Spleen (tissue), 11 donors: ENCODE results near the gene PCBD2. TPM values are rescaled to one million over a fixed set of nuclear protein-coding genes. Genes with fewer than 3 reads are reported as not detected.

Experiments used
- DNase-seq: peaks from one replicate; pipeline ENCODE4 v3.0.0-alpha.2; 2020
- H3K27ac ChIP-seq, 8 donors: fragments of 200-600 bp; sonication (generic) in 7 of 8; 1 replicate in 4 of 8; 2 replicates in 4 of 8; pipeline versions ENCODE4 v1.5.0 to v1.8.0; 2016 to 2021; ENCODE audit warnings: inconsistent platforms in 4 of 8, mild to moderate bottlenecking in 4 of 8, moderate library complexity in 1 of 8
- H3K27me3 ChIP-seq, 7 donors: fragments of 200-600 bp; sonication (generic) in 6 of 7; replicated peaks in 1 of 7; 1 replicate in 4 of 7; 2 replicates in 3 of 7; pipeline versions ENCODE4 v1.5.0 to v1.8.0; 2016 to 2021; ENCODE audit warnings: inconsistent platforms in 3 of 7, mild to moderate bottlenecking in 1 of 7
- H3K36me3 ChIP-seq, 6 donors: fragments of 200-600 bp; sonication (generic) in 5 of 6; 1 replicate in 4 of 6; 2 replicates in 2 of 6; pipeline versions ENCODE4 v1.5.0 to v1.8.0; 2016 to 2021; ENCODE audit warnings: inconsistent platforms in 2 of 6
- H3K4me1 ChIP-seq, 6 donors: fragments of 200-600 bp; sonication (generic) in 5 of 6; 1 replicate in 3 of 6; 2 replicates in 3 of 6; pipeline versions ENCODE4 v1.5.0 to v1.8.0; 2016 to 2021; ENCODE audit warnings: inconsistent platforms in 3 of 6
- H3K4me3 ChIP-seq, 8 donors: fragments of 200-600 bp; sonication (generic) in 7 of 8; 1 replicate in 4 of 8; 2 replicates in 4 of 8; pipeline versions ENCODE4 v1.5.0 to v1.8.0; 2016 to 2021; ENCODE audit warnings: inconsistent platforms in 4 of 8, mild to moderate bottlenecking in 4 of 8, moderate library complexity in 2 of 8
- H3K9me3 ChIP-seq, 8 donors: fragments of 200-600 bp; sonication (generic) in 7 of 8; 1 replicate in 4 of 8; 2 replicates in 4 of 8; pipeline versions ENCODE4 v1.5.0 to v1.8.0; 2016 to 2021; ENCODE audit warnings: inconsistent platforms in 4 of 8
- POLR2A ChIP-seq, 3 donors: fragments of 450-650 bp; IDR thresholded peaks; one replicate each; pipeline ENCODE4 v1.5.1; 2017; ENCODE audit warnings: antibody characterized with exemption in 3 of 3, mild to moderate bottlenecking in 1 of 3
- POLR2AphosphoS5 ChIP-seq, 3 donors: sonication (generic); formaldehyde crosslinking; IDR thresholded peaks; one replicate each; pipeline ENCODE4 v1.5.1; 2017; ENCODE audit warnings: antibody characterized with exemption in 3 of 3
- WGBS, 5 donors: extraction: QIAGEN DNeasy Blood & Tissue Kit in 3 of 5; methylation state at CpG; one replicate each; pipeline versions ENCODE4 v1.1.5 to v1.1.7; 2013 to 2018; 5-methylcytosine and 5-hydroxymethylcytosine counted together
- intact Hi-C: fragments of 100-400 bp; cut with DNase I; formaldehyde crosslinking; loops from one replicate; pipeline ENCODE4 v1.15.0; 2023; ENCODE audit warnings: low total_unique reads
- polyA plus RNA-seq, 3 donors: library from polyadenylated mRNA; stranded (reverse); fragments of 200-250 nt; gene quantifications; one replicate each; pipeline ENCODE4 v1.2.1, GENCODE V29; 2013
- total RNA-seq, 7 donors: library from RNA; depleted of rRNA in 3 of 7; stranded (reverse); fragments of >200 nt in 3 of 7; fragmentation: NEBNext Ultra II Directional in 4 of 7; extraction: Animal tissue kit (Norgen Biotek cat#: 25700) in 4 of 7; gene quantifications; one replicate each; pipeline versions ENCODE4 v1.1.0 to v1.2.1, GENCODE V29; 2016 to 2021
- TF ChIP-seq, protein P1 (sequence below), 11 experiments: fragments of 200-600 bp in 7 of 11; fragments of 450-650 bp in 4 of 11; sonication (generic) in 4 of 11; IDR thresholded peaks in 8 of 11; conservative IDR thresholded peaks in 3 of 11; 1 replicate in 7 of 11; 2 replicates in 4 of 11; pipeline versions ENCODE4 v1.4.0 to v1.8.0; 2016 to 2021; ENCODE audit warnings: antibody characterized with exemption in 11 of 11, inconsistent platforms in 4 of 11, mild to moderate bottlenecking in 1 of 11
- donor health status: healthy with polysubstance abuse.
- donor health status: DM: no; HTN: no; CAD: no; lungs with moderate emphysema.
- donor health status: DM: no; HTN: no; CAD: no.
- donor health status: Bipolar disorder and iron deficiency.
- donor health status: healthy.
- donor health status: DM: no; HTN: no; CAD: no.
- donor health status: DM: yes; HTN: yes; CAD: no.

The PCBD2 gene
- total and polyA plus RNA-seq, 10 donors: 2.8 to 15.8 (median 9.2) TPM

DNA sequence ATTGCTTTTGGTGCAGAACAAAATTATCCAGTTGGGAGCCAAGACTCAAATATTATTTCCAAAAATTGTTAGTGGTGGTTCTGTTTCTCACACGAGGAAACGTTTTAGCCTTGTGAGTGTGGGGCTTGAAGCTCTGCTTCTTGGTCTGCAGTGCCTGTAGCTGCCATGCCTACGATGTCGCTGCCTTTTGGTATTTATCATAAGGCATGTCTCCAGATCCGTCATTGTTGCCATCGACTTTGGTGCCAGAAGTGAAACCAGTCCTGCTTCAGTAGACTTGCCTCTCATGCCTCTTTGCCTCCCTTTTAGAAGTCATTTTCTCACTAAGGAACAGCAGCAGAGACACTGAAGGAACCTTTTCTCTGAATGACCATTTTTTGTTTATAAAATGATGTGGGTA, 33.1 kb downstream of the PCBD2 start:
- intact Hi-C loops: no loop called here
- Histone ChIP-seq H3K27me3 (no peaks in the 10 kb centered on the region), H3K9me3 (no peaks in the 10 kb centered on the region), H3K4me3 (no peak overlapping the region), H3K4me1 (no peaks in the 10 kb centered on the region), H3K27ac (no peak overlapping the region), H3K36me3 (peaks cover 0 to 55% (median 8%) of the 10 kb centered on the region in 6 donors)
- WGBS, 5 donors: 94 to 98% (median 95%) methylated on average over 6 of the region's 6 CpGs
- no peak for DNase-seq
- no peak for TF ChIP-seq POLR2AphosphoS5 (IDR thresholded peaks at IDR 0.05)
- TF ChIP-seq, protein P1, sequence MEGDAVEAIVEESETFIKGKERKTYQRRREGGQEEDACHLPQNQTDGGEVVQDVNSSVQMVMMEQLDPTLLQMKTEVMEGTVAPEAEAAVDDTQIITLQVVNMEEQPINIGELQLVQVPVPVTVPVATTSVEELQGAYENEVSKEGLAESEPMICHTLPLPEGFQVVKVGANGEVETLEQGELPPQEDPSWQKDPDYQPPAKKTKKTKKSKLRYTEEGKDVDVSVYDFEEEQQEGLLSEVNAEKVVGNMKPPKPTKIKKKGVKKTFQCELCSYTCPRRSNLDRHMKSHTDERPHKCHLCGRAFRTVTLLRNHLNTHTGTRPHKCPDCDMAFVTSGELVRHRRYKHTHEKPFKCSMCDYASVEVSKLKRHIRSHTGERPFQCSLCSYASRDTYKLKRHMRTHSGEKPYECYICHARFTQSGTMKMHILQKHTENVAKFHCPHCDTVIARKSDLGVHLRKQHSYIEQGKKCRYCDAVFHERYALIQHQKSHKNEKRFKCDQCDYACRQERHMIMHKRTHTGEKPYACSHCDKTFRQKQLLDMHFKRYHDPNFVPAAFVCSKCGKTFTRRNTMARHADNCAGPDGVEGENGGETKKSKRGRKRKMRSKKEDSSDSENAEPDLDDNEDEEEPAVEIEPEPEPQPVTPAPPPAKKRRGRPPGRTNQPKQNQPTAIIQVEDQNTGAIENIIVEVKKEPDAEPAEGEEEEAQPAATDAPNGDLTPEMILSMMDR (IDR thresholded peaks at IDR 0.05 in 8 of 11, conservative IDR thresholded peaks at IDR 0.05 in 3 of 11): no peak
- TF ChIP-seq POLR2A (IDR thresholded peaks at IDR 0.05): no peak

DNA sequence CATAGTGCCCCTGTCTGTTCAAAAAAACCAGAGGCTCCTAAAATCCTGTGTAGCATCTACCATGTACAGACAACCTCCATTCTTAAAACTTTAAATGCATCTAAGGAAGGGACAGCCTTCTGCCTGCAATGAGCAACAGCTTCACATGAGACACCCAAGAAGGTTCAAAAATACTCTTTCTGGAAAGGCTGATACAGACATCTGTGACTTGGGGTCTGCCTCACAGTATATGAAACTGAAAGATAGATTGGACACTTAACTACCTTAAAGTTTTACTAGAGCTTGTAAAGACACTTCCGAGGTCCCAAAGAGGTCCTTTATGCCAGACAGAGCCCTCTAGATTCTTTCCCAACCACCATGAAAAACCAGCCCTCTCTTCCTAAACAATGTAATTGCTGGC, 34.6 kb downstream of the PCBD2 start:
- Histone ChIP-seq H3K27ac (no peak overlapping the region), H3K36me3 (peaks cover 0 to 55% (median 8%) of the 10 kb centered on the region in 6 donors), H3K27me3 (no peaks in the 10 kb centered on the region), H3K4me3 (no peak overlapping the region), H3K4me1 (no peaks in the 10 kb centered on the region), H3K9me3 (no peaks in the 10 kb centered on the region)
- 88 to 100% (median 96%) methylated on average over 1 of the region's 1 CpG for WGBS, 5 donors
- no peak for TF ChIP-seq POLR2AphosphoS5 (IDR thresholded peaks at IDR 0.05)
- TF ChIP-seq POLR2A (IDR thresholded peaks at IDR 0.05): no peak
- TF ChIP-seq, protein P1 (IDR thresholded peaks at IDR 0.05 in 8 of 11, conservative IDR thresholded peaks at IDR 0.05 in 3 of 11): no peak
- no peak for DNase-seq
- intact Hi-C loops: no loop called here

DNA sequence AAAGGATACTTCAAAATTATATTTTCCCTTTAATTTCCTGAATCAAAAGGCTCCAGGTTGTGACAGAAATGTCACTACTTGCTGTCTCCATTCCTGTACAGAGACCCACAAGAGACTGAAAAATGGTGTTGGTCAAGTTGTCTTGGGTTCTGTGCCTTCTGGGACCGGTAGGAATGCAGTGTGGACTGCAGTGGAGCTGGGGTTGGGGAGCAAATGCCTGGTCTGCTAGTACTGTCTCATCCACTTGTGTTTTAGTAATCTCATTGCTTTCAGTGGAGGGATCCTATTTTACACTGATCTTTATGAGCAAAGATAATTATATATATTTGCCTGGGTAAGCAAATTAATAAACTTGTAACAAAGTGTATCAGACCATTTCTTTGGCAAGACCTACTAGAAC, 38.6 kb downstream of the PCBD2 start:
- WGBS, 5 donors: 84 to 92% (median 92%) methylated on average over 1 of the region's 1 CpG
- H3K4me3 ChIP-seq: no peak overlapping the region

DNA sequence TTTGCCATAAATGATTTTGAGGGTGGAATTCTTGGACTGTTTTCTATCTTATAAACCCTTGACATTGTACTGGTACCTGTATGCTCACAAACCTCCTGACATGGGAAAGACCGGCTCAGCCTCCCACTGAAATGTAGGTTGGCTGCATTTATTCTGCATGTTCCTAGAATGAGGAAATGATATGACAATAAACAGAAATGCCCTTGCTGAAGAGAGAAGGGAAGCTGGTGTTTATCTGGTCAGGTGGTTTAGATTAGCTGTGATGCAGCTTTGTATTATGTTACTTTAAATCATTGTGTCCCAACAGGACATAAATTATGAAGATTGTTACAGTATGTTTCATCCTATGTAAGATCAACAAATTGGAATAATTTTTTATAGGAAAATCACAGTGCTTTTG, 39.7 kb downstream of the PCBD2 start:
- 68 to 73% (median 71%) methylated on average over 1 of the region's 1 CpG for WGBS, 5 donors
- intact Hi-C loops: no loop called here

More for the DNA sequence above, 38.6 kb downstream of the PCBD2 start:
- no peaks in the 10 kb centered on the region for H3K27me3 ChIP-seq
- TF ChIP-seq POLR2A (IDR thresholded peaks at IDR 0.05) (no peak), POLR2AphosphoS5 (IDR thresholded peaks at IDR 0.05) (no peak)
- TF ChIP-seq, protein P1 (IDR thresholded peaks at IDR 0.05 in 8 of 11, conservative IDR thresholded peaks at IDR 0.05 in 3 of 11): no peak
- no peaks in the 10 kb centered on the region for H3K9me3 ChIP-seq
- DNase-seq: no peak
- H3K36me3 ChIP-seq: peaks cover 0 to 26% (median 0%) of the 10 kb centered on the region in 6 donors
- H3K27ac ChIP-seq: no peak overlapping the region
- intact Hi-C loops: no loop called here
- no peaks in the 10 kb centered on the region for H3K4me1 ChIP-seq

More for the DNA sequence above, 39.7 kb downstream of the PCBD2 start:
- no peak for DNase-seq
- Histone ChIP-seq H3K9me3 (no peaks in the 10 kb centered on the region), H3K27ac (no peak overlapping the region), H3K4me1 (no peaks in the 10 kb centered on the region), H3K27me3 (no peaks in the 10 kb centered on the region), H3K36me3 (peaks cover 0 to 22% (median 0%) of the 10 kb centered on the region in 6 donors), H3K4me3 (no peak overlapping the region)
- TF ChIP-seq, protein P1 (IDR thresholded peaks at IDR 0.05 in 8 of 11, conservative IDR thresholded peaks at IDR 0.05 in 3 of 11): no peak
- no peak for TF ChIP-seq POLR2AphosphoS5 (IDR thresholded peaks at IDR 0.05)
- no peak for TF ChIP-seq POLR2A (IDR thresholded peaks at IDR 0.05)
